PC-9 (cell line): Measurements from ENCODE around the gene CISD3. TPM values are rescaled to one million over a fixed set of nuclear protein-coding genes. Genes with fewer than 3 reads are reported as not detected.

Source experiments
- BruUV-seq: library from RNA; stranded (reverse); fragments of 400-500 nt; replicated peaks from 2 replicates; lab custom pipeline; 2021; lab: Mats Ljungman, UMichigan
- CTCF ChIA-PET: fragments of 300-600 bp; sonication (Branson Sonifier 250); formaldehyde crosslinking; loops from one replicate; lab custom pipeline; 2022; ENCODE audit warnings: antibody characterized with exemption; lab: Charles Lee
- POLR2A ChIA-PET: fragments of 300-600 bp; sonication (Branson Sonifier 250); formaldehyde crosslinking; loops from one replicate; lab custom pipeline; 2022; ENCODE audit warnings: antibody characterized with exemption; ENCODE audit not compliant: unreplicated experiment; lab: Charles Lee
- DNase-seq, 2 experiments: peaks; one replicate each; pipeline versions ENCODE4 v3.0.0 to v3.0.0-alpha.2; 2015 to 2022; ENCODE audit warnings: mixed read lengths in 1 of 2
- H2AFZ ChIP-seq: fragments of 200-600 bp; sonication (generic); 2 replicates; pipeline ENCODE4 v1.8.1; 2017; ENCODE audit warnings: antibody characterized with exemption
- H3F3A ChIP-seq: fragments of 200-600 bp; sonication (generic); 2 replicates; pipeline ENCODE4 v1.8.1; 2017; ENCODE audit warnings: antibody characterized with exemption, mild to moderate bottlenecking, low read depth; ENCODE audit not compliant: insufficient read depth
- H3K27ac ChIP-seq: fragments of 200-600 bp; sonication (generic); 2 replicates; pipeline ENCODE4 v1.6.1; 2016; ENCODE audit warnings: mixed run types
- H3K27me3 ChIP-seq: fragments of 200-600 bp; sonication (generic); 2 replicates; pipeline ENCODE4 v1.6.1; 2016; ENCODE audit warnings: low read depth, mixed run types; ENCODE audit not compliant: insufficient read depth
- H3K36me3 ChIP-seq: fragments of 200-600 bp; sonication (generic); 2 replicates; pipeline ENCODE4 v1.6.1; 2016; ENCODE audit warnings: low read depth, mixed run types
- H3K4me1 ChIP-seq: fragments of 200-600 bp; sonication (generic); replicated peaks from 2 replicates; pipeline ENCODE4 v1.6.1; 2016; ENCODE audit warnings: mixed run types; ENCODE audit not compliant: insufficient read depth
- H3K4me2 ChIP-seq: fragments of 200-600 bp; sonication (generic); 2 replicates; pipeline ENCODE4 v1.6.1; 2017; ENCODE audit warnings: mixed run types
- H3K4me3 ChIP-seq: fragments of 200-600 bp; sonication (generic); 2 replicates; pipeline ENCODE4 v1.6.1; 2016; ENCODE audit warnings: mixed run types
- H3K79me2 ChIP-seq: fragments of 200-600 bp; sonication (generic); 2 replicates; pipeline ENCODE4 v1.6.1; 2017; ENCODE audit warnings: low read depth, mixed run types
- H3K9me2 ChIP-seq: fragments of 200-600 bp; sonication (generic); 2 replicates; pipeline ENCODE4 v1.8.1; 2017; ENCODE audit warnings: mild to moderate bottlenecking; ENCODE audit not compliant: insufficient read depth
- H3K9me3 ChIP-seq: fragments of 200-600 bp; sonication (generic); 2 replicates; pipeline ENCODE4 v1.8.1; 2016; ENCODE audit warnings: low read depth; ENCODE audit not compliant: insufficient read depth
- H4K20me1 ChIP-seq: fragments of 200-600 bp; sonication (generic); 2 replicates; pipeline ENCODE4 v1.8.1; 2017; ENCODE audit not compliant: insufficient read depth
- CTCF ChIP-seq: fragments of 200-600 bp; sonication (generic); conservative IDR thresholded peaks from 2 replicates; pipeline ENCODE4 v1.6.1; 2017; ENCODE audit warnings: mixed run types, antibody characterized with exemption, mild to moderate bottlenecking, moderate library complexity
- EZH2 ChIP-seq: fragments of 200-600 bp; sonication (generic); IDR thresholded peaks from 2 replicates; pipeline ENCODE4 v1.8.0; 2017; ENCODE audit warnings: antibody characterized with exemption, low read depth
- intact Hi-C: fragments of 100-400 bp; cut with micrococcal nuclease; formaldehyde crosslinking; loops from one replicate; pipeline ENCODE4 v1.10.0; 2022; ENCODE audit not compliant: unreplicated experiment
- total RNA-seq: library from RNA; stranded (reverse); gene quantifications from 2 replicates; pipeline ENCODE4 v1.2.3, GENCODE V29; 2021

Gene CISD3
- total RNA-seq, 1 experiment from 2014 or later: 36.6 TPM

- BruUV-seq: no TSS peak
- peaks cover 39% of the 10 kb centered on the region for H3K79me2 ChIP-seq
- POLR2A ChIA-PET: no interaction called here
- no peak overlapping the region for H3K4me3 ChIP-seq
- H3K9me2 ChIP-seq: no peaks in the 10 kb centered on the region
- H3K27ac ChIP-seq: no peak overlapping the region
- H3K9me3 ChIP-seq: no peaks in the 10 kb centered on the region
- H3F3A ChIP-seq: peaks cover 48% of the 10 kb centered on the region
- H3K4me1 ChIP-seq: peaks cover 16% of the 10 kb centered on the region
- peaks cover 9% of the 10 kb centered on the region; the same call in 1 of the 2 replicates for H3K36me3 ChIP-seq
- DNase-seq: no peak
- H3K27me3 ChIP-seq: no peaks in the 10 kb centered on the region
- H3K4me2 ChIP-seq: no peak overlapping the region
- CTCF ChIA-PET: no interaction called here
- intact Hi-C loops: no loop called here
- TF ChIP-seq CTCF: no peak
- no peak for TF ChIP-seq EZH2
- no peak overlapping the region for H2AFZ ChIP-seq
- H4K20me1 ChIP-seq: peaks cover 35% of the 10 kb centered on the region
Measured at GRCh38 chr17:38740044-38740443, 9.9 kb downstream of the CISD3 start.

- H3K9me3 ChIP-seq: no peaks in the 10 kb centered on the region
- CTCF ChIA-PET: no interaction called here
- no peak overlapping the region for H3K4me3 ChIP-seq
- intact Hi-C loops: no loop called here
- peaks cover 16% of the 10 kb centered on the region for H3K4me1 ChIP-seq
- TF ChIP-seq CTCF (no peak), EZH2 (no peak)
- peaks cover 47% of the 10 kb centered on the region for H3K79me2 ChIP-seq
- no peak overlapping the region for H3K27ac ChIP-seq
- no peaks in the 10 kb centered on the region for H3K27me3 ChIP-seq
- H3K4me2 ChIP-seq: no peak overlapping the region
- H3K36me3 ChIP-seq: peaks cover 9% of the 10 kb centered on the region; the same call in 1 of the 2 replicates
- H3K9me2 ChIP-seq: no peaks in the 10 kb centered on the region
- no TSS peak for BruUV-seq
- DNase-seq: no peak
- H2AFZ ChIP-seq: no peak overlapping the region
- peaks cover 42% of the 10 kb centered on the region for H4K20me1 ChIP-seq
- H3F3A ChIP-seq: peaks cover 48% of the 10 kb centered on the region
- POLR2A ChIA-PET: no interaction called here
Measured at GRCh38 chr17:38740806-38741205, 10.7 kb downstream of the CISD3 start.

GRCh38 chr17:38741461-38741860 lies 11.3 kb downstream of the CISD3 start:
- intact Hi-C loops: no loop called here
- H3K79me2 ChIP-seq: peaks cover 54% of the 10 kb centered on the region
- peaks cover 21% of the 10 kb centered on the region for H3K4me1 ChIP-seq
- H3K4me2 ChIP-seq: no peak overlapping the region
- H3K27me3 ChIP-seq: no peaks in the 10 kb centered on the region
- H4K20me1 ChIP-seq: peaks cover 47% of the 10 kb centered on the region
- TF ChIP-seq CTCF (no peak), EZH2 (no peak)
- no peaks in the 10 kb centered on the region for H3K9me3 ChIP-seq
- no peak overlapping the region for H3K4me3 ChIP-seq
- H3F3A ChIP-seq: peaks cover 42% of the 10 kb centered on the region
- no peak overlapping the region for H3K27ac ChIP-seq
- DNase-seq: no peak
- H2AFZ ChIP-seq: no peak overlapping the region
- CTCF ChIA-PET: no interaction called here
- H3K9me2 ChIP-seq: no peaks in the 10 kb centered on the region
- BruUV-seq: no TSS peak
- H3K36me3 ChIP-seq: peaks cover 9% of the 10 kb centered on the region; the same call in 1 of the 2 replicates
- POLR2A ChIA-PET: interaction anchor here (0.5 kb wide), 1 partner anchor 314 kb away, joined by 4 read pairs; no protein-coding TSS in a partner anchor
